Activated effector memory CD4-positive, alpha-beta T cell treated with anti-CD3 and anti-CD28 coated beads, Interleukin-2, amount 50 U/mL, for 16 hours (primary cell): Measurements from ENCODE around the gene ARCN1.
A peak's percentile ranks its signal among the peaks of the same experiment; 100 is the strongest.
"Not testable (repeated sequence)": the region's sequence is repeated elsewhere in the genome, so short reads cannot be mapped to it uniquely, and the experiment has no call there.

ENCODE experiments used
- DNase-seq: peaks from one replicate; pipeline ENCODE4 v3.0.0-alpha.2; 2020

The ARCN1 gene

DNA sequence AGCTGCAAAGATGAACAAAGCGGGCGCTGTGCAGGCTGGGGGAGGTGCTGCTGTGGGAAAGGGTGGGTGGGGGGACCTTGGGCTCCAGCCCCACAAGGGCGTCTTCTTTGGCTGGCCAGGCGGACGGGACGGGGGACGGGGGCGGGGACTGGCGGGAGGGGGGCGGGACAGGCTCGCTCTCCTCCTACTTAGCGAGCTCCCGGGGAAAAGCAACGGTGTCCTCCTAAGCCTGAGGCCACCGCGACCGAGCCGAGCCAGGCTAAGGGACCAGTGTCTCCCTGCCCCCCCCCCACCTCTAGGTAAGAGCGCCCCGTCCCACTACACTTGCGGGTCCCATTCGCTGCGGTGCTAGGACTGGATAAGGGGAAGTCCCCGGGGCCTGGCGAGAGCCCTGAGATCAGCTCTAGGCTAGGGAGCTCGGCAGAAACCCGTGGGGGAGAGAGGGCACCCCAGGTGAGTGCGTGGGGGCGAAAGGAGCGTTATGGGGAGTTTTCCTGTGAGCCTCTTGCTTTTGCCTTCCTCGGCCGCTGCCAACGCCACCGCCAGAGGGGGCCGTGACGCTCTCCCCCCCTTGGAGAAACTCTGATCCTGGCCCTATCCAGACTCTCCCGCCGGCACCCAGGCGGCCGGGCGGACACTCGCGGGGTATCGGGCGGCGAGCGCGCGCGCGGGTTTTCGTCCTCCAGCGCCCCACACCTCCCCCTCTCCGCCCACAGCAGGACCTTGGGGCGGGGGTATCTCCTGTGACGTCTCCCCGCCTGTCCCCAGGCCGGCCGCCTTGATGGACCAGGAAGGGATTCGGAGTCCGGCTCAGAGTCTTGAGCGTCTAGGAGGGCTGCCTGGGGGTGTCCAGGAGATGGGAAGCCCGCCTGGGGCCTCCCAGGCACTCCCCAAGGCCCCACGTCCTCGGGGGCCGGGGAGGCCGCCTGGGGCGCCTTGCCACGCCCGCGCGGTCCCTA, 35.5 kb downstream of the ARCN1 start, which contains the start of gene PHLDB1:
Gene PHLDB1, plus strand, starts transcription at position 215 of the 959 bp plus-strand sequence. CDS start 6,222 bp downstream, outside the sequence.
- DNase-seq = peak; percentile 82

GRCh38 chr11:118608360-118609227, 36.4 kb downstream of the ARCN1 start:
- DNase-seq = peak; percentile 93

DNA sequence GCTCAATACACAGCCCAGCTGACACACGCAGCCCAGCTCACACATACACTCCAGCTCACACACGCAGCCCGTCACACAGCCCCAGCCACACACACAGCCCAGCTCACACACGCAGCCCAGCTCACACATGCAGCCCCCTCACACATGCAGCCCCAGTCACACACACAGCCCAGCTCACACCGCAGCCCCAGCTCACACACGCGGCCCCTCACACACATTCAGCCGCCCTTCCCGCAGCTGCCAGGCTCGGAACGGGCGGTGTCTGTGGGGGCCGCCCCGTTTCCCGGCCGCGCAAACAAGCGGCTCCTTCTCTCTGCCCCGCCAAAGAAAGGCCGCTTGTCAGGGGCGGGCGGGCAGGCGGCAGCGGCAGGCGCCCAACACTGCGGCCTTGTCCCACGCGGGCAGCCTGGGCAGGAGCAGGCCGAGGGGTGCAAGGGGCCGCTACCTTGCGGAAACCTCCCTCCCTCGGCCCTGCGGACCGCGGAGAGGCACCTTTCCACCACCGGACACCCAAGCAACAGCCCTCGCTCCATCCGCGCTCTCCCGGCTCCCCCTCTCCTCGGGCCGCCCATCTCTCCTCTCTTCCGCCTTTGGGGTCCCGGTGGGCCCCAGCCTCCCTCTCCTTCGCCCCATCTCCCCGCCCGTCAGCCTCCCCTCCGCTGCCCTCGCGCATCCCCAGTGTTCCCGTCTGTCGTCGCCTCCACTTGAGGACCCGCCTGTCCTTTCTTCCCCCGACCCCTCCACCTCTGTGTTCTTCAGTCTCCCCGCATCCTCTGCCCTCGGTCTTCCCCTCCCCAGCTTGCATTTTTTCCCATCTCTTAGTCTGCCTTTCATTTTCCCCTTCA, 37.4 kb downstream of the ARCN1 start:
- peak; percentile 73 for DNase-seq

- DNase-seq = peak; percentile 64
Measured at GRCh38 chr11:118610225-118610772, 38.1 kb downstream of the ARCN1 start.

DNA sequence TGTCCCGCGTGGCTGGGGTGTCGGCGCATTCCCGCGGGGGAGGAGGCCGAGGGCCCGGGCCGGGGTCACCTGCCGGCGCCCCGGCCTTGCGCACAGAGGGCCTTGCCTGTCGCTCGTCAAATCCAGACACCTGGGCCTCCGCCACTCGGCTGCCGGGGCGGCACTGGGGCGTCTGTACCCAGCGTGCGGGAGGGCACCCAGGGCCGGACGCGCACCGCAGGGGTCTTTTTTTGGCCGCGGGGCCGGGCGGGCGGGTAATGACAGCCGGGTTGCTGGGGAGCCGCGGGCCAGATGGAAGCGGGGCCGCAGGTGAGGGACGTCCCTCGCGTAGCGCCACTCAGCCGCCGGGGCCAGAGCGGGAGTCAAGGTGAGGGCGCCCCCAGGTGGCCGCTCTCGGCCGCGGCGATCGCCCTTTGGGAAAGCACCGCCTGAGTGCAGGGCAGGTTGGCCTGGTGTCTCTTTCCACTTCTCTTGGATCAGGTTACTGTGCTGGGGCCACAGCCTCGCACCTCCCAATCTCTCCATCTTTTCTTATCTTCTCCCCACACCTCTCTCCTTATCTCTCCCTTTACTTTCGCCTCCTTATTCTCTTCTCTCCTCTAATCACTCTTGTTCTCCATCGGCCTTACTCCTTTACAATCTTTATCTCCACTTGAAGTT, 38.7 kb downstream of the ARCN1 start:
- peak; percentile 95 for DNase-seq

DNA sequence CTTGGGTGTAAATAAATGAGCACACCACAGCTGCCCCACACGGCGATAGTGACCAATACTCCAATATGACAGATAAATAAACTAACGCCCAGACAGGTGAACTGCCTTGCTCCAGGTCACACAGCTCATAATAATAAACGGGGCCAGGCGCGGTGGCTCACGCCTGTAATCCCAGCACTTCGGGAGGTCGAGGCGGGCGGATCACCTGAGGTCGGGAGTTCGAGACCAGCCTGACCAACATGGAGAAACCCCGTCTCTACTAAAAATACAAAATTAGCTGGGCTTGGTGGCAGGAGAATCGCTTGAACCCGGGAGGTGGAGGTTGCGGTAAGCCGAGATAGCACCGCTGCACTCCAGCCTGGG, 39.2 kb downstream of the ARCN1 start:
- DNase-seq = not testable (repeated sequence)

DNA sequence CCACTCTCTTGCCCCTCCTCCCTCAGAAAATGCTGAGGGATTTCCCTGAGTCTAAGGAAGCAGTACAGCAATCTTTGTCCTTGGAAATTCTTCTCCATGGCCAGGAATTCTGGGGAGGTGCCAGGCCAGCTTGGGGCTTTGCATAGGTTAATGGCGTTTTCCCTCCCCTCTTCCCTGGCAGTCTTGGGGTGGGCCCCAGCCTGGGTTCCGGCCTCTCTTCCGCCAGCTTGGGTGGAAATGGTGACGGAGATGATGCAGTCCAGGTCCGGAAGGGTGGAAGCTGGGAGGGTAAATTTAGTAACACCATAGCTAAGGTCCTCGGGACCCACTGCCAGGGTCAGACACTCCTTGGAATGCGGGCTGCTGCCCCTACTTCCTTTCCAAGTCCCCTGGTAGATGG, 40.2 kb downstream of the ARCN1 start:
- peak; percentile 50 for DNase-seq

DNA sequence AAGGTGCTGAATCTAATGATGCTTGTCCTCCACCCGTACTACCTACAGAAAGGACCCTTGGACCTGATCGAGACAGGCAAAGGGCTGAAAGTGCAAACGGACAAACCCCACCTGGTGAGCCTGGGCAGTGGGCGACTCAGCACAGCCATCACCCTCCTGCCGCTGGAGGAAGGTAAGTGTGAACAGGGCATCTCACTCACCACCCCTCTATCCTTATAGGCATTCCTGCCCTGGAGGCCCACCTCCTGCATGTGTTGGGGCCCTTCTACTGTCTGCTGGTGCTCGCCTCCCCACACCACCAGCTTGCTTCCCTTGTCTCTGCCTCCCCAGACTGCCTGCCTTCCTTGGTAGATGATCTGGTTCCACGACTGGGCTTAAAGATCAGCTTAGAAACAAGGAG, 42.3 kb downstream of the ARCN1 start:
- DNase-seq = peak; percentile 47

- peak; percentile 31 for DNase-seq
Measured at GRCh38 chr11:118615282-118615975, 43.2 kb downstream of the ARCN1 start.

DNA sequence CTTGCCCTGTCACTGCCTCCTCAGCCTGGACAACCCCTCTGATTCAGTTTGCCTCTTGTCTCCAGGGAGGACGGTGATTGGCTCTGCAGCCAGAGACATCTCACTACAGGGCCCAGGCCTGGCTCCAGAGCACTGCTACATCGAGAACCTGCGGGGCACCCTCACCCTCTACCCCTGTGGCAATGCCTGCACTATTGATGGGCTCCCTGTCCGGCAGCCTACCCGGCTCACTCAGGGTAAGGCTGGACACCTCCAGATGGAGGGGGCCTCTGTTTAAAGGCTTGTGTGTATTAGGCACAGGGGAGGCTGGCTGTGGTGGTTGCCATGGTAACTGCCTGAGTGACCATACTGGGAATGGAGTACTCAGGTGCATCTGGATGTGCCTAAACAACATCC, 43.8 kb downstream of the ARCN1 start:
- DNase-seq = peak; percentile 56

- peak; percentile 46 for DNase-seq
Measured at GRCh38 chr11:118618115-118618990, 46.1 kb downstream of the ARCN1 start.

DNA sequence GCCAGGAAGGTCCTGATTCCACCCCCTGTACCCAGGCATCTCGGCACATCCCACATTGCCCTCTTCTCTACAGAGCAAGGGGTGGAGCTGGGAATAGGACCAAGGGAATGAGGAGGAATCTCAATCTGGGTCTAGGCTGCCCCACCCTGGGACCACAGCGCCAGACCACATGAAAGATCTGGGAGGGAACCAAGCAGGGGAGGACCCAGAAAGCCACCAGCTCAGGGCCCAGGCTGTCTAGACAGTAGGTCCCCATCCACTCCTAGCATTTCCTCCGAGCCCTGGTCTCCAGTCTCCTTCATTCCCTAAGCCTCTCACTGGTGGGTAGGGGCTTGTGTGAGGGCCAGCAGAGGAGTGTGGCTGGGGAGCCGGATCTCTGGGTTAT, 46.8 kb downstream of the ARCN1 start:
- DNase-seq = peak; percentile 34

- DNase-seq = no peak
Measured at GRCh38 chr11:118619444-118620197, 47.4 kb downstream of the ARCN1 start.

DNA sequence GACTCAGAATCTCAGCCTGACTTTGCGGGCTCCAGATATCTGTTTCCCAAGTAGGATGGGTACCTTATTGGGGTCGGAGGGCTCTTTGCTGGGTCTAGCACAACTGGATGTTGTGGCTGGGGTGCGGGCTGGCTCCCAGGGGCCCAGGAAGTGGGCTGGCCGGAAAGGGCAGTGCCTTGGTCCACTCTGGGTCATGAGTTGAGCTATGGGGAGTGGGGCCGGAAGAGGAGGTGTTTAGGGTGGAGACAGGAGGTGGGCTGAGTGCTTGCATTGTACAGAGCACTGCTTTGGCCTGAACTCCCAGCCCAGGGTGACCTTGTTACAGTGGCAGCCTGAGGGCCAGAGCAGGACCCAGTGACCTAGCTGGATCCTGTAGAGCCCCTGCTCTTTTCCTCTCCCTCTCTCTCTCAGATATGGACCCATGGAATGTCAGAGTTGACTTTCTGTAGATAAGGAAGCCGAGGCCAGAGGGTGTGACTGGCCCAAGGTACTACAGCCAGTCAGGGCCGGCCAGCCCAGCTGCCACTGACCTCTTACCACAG, 48.4 kb downstream of the ARCN1 start:
- DNase-seq = no peak

GRCh38 chr11:118621071-118621783, 49.0 kb downstream of the ARCN1 start:
- DNase-seq = peak; percentile 68

- DNase-seq = no peak
Measured at GRCh38 chr11:118621784-118622375, 49.7 kb downstream of the ARCN1 start.

GRCh38 chr11:118622376-118623268, 50.4 kb downstream of the ARCN1 start:
- DNase-seq = no peak
